ENCODE results near the gene HOXB5.

The HOXB5 gene

DNA sequence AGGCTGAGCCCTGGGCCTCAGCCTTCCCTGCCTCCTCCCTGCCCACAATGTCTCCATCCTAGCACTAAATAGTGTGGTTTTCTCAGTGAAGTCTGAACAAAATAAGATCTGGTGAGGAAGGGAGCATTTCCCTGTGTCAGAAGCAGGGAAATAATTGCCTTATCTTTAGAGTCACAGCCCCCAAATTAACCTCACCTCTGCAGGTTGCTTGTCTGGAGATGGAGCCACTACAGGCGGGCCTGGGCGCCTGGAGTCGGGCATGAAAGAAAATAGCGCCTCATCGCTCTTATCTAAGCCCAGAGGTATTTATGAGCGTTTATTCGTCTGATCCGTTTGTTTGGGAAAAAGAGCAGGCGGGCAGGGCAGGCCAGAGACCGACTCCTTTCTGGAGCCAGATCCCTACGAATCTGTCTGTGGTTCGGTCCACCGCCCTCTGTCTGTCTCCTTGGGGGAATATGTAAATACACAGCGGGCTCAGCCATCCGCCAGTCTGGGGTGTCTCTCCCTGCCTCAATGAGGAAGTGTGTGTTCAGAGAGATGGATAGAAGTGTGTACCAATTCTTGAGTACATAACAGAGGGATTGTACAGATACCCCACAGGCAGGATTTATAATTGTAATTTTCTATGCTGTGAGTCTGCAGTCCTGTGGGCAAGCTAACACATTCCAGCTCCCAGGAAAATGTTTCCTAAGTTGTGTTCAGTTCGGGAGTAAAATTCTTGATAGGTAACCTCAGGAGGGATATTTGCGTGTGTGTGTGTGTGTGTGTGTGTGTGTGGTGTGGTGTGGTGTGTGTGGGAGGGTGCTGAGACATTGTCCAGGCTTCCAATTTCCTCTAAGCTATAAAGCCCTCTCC is 6.9 kb upstream of the HOXB5 start:
- TF ChIP-seq POLR2A (IDR thresholded peaks at IDR 0.05; ENCODE audit: extremely low read depth, insufficient read length): no peak
- TF ChIP-seq, protein P1, sequence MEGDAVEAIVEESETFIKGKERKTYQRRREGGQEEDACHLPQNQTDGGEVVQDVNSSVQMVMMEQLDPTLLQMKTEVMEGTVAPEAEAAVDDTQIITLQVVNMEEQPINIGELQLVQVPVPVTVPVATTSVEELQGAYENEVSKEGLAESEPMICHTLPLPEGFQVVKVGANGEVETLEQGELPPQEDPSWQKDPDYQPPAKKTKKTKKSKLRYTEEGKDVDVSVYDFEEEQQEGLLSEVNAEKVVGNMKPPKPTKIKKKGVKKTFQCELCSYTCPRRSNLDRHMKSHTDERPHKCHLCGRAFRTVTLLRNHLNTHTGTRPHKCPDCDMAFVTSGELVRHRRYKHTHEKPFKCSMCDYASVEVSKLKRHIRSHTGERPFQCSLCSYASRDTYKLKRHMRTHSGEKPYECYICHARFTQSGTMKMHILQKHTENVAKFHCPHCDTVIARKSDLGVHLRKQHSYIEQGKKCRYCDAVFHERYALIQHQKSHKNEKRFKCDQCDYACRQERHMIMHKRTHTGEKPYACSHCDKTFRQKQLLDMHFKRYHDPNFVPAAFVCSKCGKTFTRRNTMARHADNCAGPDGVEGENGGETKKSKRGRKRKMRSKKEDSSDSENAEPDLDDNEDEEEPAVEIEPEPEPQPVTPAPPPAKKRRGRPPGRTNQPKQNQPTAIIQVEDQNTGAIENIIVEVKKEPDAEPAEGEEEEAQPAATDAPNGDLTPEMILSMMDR (IDR thresholded peaks at IDR 0.05; ENCODE audit: low read depth, low read length): no peak
- TF ChIP-seq, protein P2, sequence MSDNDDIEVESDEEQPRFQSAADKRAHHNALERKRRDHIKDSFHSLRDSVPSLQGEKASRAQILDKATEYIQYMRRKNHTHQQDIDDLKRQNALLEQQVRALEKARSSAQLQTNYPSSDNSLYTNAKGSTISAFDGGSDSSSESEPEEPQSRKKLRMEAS (IDR thresholded peaks at IDR 0.05; ENCODE audit: low read depth, low read length): no peak
- no peak for TF ChIP-seq MYC (IDR thresholded peaks at IDR 0.05; ENCODE audit: low read depth, low read length)
- no peak for DNase-seq (ENCODE audit: low read depth)
- H3K4me3 ChIP-seq (ENCODE audit: low read depth, low read length): no peak overlapping the region

DNA sequence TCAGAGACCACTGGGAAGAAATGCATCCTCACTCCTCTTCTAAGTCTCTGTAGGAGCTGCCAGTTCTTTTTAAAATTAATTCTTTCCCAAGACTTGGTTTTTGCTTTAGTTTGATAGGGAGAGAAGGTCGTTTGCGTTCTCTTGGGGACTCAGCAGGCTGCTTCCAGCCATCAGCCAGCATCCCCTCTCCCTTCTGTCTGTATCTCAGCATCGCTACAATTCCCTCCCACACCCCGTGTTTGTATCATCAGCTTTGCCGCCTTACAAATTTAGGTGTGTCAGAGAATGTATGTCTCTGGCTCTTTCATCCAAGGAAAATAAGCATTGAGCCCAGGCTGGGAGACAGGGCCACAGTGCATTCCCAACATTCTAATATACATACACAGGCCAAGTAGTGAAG is 5.8 kb upstream of the HOXB5 start:
- TF ChIP-seq POLR2A (IDR thresholded peaks at IDR 0.05; ENCODE audit: extremely low read depth, insufficient read length): no peak
- TF ChIP-seq, protein P2 (IDR thresholded peaks at IDR 0.05; ENCODE audit: low read depth, low read length): no peak
- TF ChIP-seq MYC (IDR thresholded peaks at IDR 0.05; ENCODE audit: low read depth, low read length): no peak
- TF ChIP-seq, protein P1 (IDR thresholded peaks at IDR 0.05; ENCODE audit: low read depth, low read length): no peak
- DNase-seq (ENCODE audit: low read depth): no peak
- no peak overlapping the region for H3K4me3 ChIP-seq (ENCODE audit: low read depth, low read length)

DNA sequence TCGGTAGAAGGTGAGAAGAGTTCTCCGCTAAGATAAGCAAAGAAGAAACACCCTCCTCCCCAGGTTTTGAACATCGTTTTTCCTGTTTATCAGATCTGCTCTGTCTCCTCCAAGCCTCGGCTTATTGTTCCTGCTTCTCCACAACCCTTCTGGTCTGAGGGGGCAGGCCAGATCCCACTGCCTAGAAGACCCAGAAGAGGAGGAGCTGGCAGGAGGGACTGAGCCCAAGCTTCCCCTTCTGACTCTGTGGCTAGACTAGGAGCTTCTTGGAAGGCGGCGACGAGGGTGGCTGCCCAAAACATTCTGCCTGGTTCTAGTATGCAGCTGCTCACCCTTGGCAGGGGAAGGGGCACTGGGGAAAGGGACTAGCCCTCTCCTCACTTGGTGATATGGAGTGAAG is 5.2 kb upstream of the HOXB5 start:
- DNase-seq (ENCODE audit: low read depth): no peak
- TF ChIP-seq, protein P2 (IDR thresholded peaks at IDR 0.05; ENCODE audit: low read depth, low read length): no peak
- TF ChIP-seq, protein P1 (IDR thresholded peaks at IDR 0.05; ENCODE audit: low read depth, low read length): no peak
- H3K4me3 ChIP-seq (ENCODE audit: low read depth, low read length): no peak overlapping the region

DNA sequence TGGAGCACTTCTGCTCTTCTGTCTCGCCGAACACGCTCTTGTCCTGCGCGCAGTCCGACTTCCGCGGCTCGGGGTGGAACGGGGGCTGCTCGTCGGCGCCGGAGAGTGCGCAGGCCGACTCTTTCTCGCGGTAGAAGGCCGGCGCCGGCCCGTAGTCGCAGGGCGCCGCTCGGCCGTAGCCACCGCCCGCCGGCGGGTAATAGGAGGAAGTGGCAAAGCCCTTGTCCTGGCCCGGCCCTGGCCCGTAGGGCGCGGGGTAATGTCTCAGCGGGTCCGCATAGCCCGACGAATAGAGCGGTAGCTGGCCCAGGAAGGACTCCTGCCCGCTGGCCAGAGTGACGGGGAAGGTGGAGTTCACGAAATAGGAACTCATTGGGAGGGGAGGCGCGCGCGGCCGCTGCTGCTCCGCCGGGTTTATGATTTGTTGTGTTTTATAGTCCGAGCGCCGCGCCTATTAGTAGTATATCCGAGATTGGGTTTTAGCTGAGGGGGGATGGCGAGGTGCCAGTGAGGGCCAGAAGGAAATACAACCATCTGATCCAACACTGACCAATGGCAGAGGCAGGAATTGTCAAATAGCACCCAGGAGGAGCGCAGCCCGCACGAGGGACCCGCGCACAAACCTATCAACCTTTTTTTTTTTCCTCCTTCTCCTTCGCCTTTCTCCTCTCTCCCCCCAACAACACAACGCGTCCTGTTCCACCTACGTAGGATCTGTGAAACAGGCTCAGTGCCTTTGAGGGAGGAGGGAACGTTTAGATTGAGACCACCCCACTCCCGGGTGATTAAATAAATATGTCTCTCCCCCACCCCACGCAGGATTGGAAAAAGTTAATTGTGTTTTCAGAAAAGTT is 4.4 kb upstream of the HOXB5 start:
- TF ChIP-seq, protein P2 (IDR thresholded peaks at IDR 0.05; ENCODE audit: low read depth, low read length): no peak
- TF ChIP-seq POLR2A (IDR thresholded peaks at IDR 0.05; ENCODE audit: extremely low read depth, insufficient read length) (no peak), MYC (IDR thresholded peaks at IDR 0.05; ENCODE audit: low read depth, low read length) (no peak)
- TF ChIP-seq, protein P1 (IDR thresholded peaks at IDR 0.05; ENCODE audit: low read depth, low read length): no peak
- DNase-seq (ENCODE audit: low read depth): peak; percentile 38
- no peak overlapping the region for H3K4me3 ChIP-seq (ENCODE audit: low read depth, low read length)

DNA sequence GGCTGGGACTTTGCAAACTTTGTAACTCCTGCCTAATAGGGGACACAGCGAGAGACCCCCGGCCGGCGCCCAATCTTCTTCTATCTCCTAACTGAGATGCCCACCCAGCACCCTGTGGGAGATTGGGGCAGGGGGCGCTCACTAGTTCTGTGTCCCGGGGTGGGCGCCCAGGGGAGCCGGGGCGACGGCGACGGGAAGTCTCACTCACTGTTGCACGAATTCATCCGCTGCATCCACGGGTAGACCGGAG is 3.9 kb upstream of the HOXB5 start:
- DNase-seq (ENCODE audit: low read depth): no peak
- no peak overlapping the region for H3K4me3 ChIP-seq (ENCODE audit: low read depth, low read length)
- TF ChIP-seq, protein P2 (IDR thresholded peaks at IDR 0.05; ENCODE audit: low read depth, low read length): no peak
- TF ChIP-seq MYC (IDR thresholded peaks at IDR 0.05; ENCODE audit: low read depth, low read length) (no peak), POLR2A (IDR thresholded peaks at IDR 0.05; ENCODE audit: extremely low read depth, insufficient read length) (no peak)
- TF ChIP-seq, protein P1 (IDR thresholded peaks at IDR 0.05; ENCODE audit: low read depth, low read length): no peak

Measured in NB4 (cell line).